GM19099 (cell line): ENCODE results near the gene FKBP3.

Experiments used
- POLR2A ChIP-seq: IDR thresholded peaks from 3 replicates; pipeline ENCODE4 v1.6.1; 2011; ENCODE audit warnings: low read depth; ENCODE audit not compliant: insufficient read length; ENCODE audit errors: extremely low read depth

Gene FKBP3

GRCh38 chr14:45083976-45084722, 50.1 kb downstream of the FKBP3 start, which contains the start of gene PRPF39:
Gene PRPF39 (plus strand): TSS chr14:45084116. CDS start chr14:45095240, 11,124 bp downstream.
- peak; percentile 97 for TF ChIP-seq POLR2A

DNA sequence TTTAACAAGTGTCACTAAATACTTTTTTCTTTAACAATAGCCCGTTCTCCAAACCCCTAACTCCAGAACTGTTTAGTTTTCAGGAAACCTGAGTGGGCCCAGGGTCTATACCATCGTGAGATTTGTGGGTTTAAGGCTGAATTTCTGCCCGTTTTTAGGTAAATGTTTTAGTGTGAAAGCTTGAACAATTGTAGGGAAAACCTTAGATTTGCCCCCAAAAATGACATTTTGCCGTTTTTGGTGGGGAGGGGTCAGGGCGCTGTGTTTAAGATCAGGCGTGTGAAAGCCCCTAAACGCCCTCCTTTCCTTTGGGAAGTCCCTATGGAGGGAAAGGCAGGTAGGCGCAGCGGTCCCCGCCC, 50.7 kb downstream of the FKBP3 start:
- no peak for TF ChIP-seq POLR2A

- TF ChIP-seq POLR2A, result no peak
Measured at GRCh38 chr14:45082420-45082819, 51.9 kb downstream of the FKBP3 start.

DNA sequence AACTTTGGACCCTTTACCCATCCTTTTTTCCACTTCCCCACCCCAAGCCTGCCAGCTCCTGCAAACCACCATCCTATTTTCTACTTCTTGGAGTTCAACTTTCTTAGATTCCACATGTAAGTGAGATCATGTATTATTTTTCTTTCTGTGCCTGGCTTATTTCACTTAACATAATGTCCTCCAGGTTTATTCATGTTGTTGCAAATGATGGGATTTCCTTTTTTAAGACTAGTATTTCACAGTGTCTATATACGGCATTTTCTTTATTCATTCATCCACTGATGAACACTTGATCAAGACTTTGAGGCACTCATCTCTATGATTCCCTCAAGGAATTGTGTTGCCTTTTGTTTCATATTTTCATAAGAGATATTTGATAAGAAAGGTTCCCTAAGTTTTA, 56.0 kb downstream of the FKBP3 start:
- no peak for TF ChIP-seq POLR2A

DNA sequence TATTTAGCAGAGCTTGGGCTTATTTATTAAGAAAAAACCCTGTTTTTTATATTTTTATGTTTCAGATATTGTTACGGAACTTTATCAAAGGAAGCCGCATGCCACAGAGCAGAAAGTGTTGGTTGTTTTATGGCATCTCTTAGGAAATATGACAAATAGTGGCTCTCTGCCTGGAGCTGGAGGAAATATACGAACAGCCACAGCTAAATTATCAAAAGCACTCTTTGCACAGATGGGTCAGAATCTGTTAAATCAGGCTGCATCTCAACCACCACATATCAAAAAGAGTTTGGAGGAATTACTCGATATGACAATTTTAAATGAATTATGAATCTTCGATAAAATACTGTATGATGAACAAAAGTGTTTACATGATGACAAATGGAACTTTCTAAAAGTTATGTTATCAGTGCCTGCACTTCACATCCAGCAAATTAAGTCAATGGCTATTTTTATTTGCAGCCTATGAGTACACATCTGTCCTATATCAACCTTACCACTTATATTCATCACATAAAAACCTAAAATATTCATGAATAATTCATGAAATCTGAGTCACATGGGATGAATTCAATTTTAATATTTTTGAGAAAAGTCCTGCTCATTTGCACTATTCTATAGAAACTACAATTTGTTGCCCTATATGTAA, 60.9 kb downstream of the FKBP3 start:
- no peak for TF ChIP-seq POLR2A

DNA sequence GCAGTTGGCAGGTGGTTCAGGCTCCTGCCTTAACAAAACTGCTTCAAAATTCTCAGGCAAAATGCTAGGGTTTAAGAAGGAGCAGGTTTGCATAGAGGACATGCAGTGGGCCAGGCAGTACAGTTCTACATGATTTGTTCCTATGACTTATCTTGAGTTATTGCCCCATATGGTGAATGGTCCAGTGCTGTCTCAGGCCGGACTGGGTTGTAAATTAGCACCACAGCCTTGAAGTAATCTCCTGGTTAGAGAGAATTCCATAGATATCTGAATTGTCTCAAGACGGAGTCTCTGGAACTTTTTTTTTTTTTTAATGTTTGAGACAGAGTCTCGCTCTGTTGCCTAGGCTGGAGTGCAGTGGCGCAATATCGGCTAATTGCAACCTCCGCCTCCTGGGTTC, 62.2 kb downstream of the FKBP3 start:
- no peak for TF ChIP-seq POLR2A

GRCh38 chr14:45070215-45070614, 64.1 kb downstream of the FKBP3 start:
- no peak for TF ChIP-seq POLR2A

- TF ChIP-seq POLR2A, result no peak
Measured at GRCh38 chr14:45068396-45068795, 65.9 kb downstream of the FKBP3 start.

GRCh38 chr14:45066667-45067066, 67.6 kb downstream of the FKBP3 start:
- TF ChIP-seq POLR2A, result no peak

DNA sequence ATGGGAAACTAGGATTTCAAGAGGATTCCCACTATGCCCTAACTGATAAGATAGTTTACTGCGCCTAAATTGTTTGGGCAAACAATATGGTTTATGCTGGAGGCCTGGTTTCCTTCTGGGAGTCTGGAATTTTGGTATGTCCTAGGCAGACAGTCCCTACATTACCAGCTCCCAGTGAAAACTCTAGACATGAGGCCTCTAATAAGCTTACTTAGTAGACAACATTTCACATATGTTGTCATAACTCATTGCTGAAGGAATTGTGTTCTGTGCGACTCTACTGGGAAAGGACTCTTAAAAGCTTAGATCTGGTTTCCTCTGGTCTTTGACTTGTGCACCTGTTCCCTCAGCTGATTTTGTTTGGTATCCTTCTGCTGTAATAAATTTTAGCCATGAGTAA, 68.3 kb downstream of the FKBP3 start:
- TF ChIP-seq POLR2A, result no peak
